Rectal smooth muscle tissue (tissue), 1 donor: ENCODE data around the gene NRP1.

Experiments used
- H3K27ac ChIP-seq: one replicate; pipeline ENCODE4 v1.7.0; 2013; ENCODE audit warnings: low read depth, low read length, inconsistent platforms
- H3K27me3 ChIP-seq: one replicate; pipeline ENCODE4 v1.7.0; 2013; ENCODE audit warnings: low read length; ENCODE audit not compliant: control insufficient read depth, insufficient read depth
- H3K36me3 ChIP-seq: one replicate; pipeline ENCODE4 v1.7.0; 2013; ENCODE audit warnings: low read length; ENCODE audit not compliant: control insufficient read depth, insufficient read depth
- H3K4me1 ChIP-seq: one replicate; pipeline ENCODE4 v1.7.0; 2013; ENCODE audit warnings: low read length; ENCODE audit not compliant: control insufficient read depth, insufficient read depth
- H3K4me3 ChIP-seq: one replicate; pipeline ENCODE4 v1.7.0; 2013; ENCODE audit warnings: low read length
- H3K9ac ChIP-seq: one replicate; pipeline ENCODE4 v1.7.0; 2013; ENCODE audit warnings: low read length

Gene NRP1

GRCh38 chr10:33132626-33133025, 201.8 kb downstream of the NRP1 start:
- Histone ChIP-seq H3K36me3 (no peaks in the 10 kb centered on the region), H3K27ac (no peak overlapping the region), H3K4me3 (no peak overlapping the region)

GRCh38 chr10:33129996-33130386, 204.5 kb downstream of the NRP1 start:
- H3K27me3 ChIP-seq = no peaks in the 10 kb centered on the region
- H3K9ac ChIP-seq = no peak overlapping the region
- peaks cover 4% of the 10 kb centered on the region for H3K4me1 ChIP-seq
- H3K4me3 ChIP-seq = no peak overlapping the region
- H3K36me3 ChIP-seq = no peaks in the 10 kb centered on the region
- no peak overlapping the region for H3K27ac ChIP-seq

More at GRCh38 chr10:33132626-33133025, 201.8 kb downstream of the NRP1 start:
- Histone ChIP-seq H3K27me3 (no peaks in the 10 kb centered on the region), H3K4me1 (peaks cover 4% of the 10 kb centered on the region), H3K9ac (no peak overlapping the region)

- Histone ChIP-seq H3K27ac (no peak overlapping the region), H3K9ac (no peak overlapping the region), H3K4me1 (peaks cover 4% of the 10 kb centered on the region), H3K4me3 (no peak overlapping the region), H3K27me3 (no peaks in the 10 kb centered on the region), H3K36me3 (no peaks in the 10 kb centered on the region)
Measured at GRCh38 chr10:33129141-33129995, 205.1 kb downstream of the NRP1 start.

GRCh38 chr10:33127622-33128021, 206.8 kb downstream of the NRP1 start:
- Histone ChIP-seq H3K27ac (no peak overlapping the region), H3K27me3 (no peaks in the 10 kb centered on the region), H3K4me3 (no peak overlapping the region), H3K36me3 (no peaks in the 10 kb centered on the region), H3K4me1 (no peaks in the 10 kb centered on the region), H3K9ac (no peak overlapping the region)
